ENCODE results near the gene RORB.

The RORB gene
- total RNA-seq = 0 to 5.0 (median 0.02) reads per million in 17 experiments

GRCh38 chr9:74496819-74497747 is at the start of gene RORB:
TSS of gene RORB (plus strand) at chr9:74497335. CDS start at chr9:74497977, 642 bp downstream.
- DNase-seq = peak in 3 of 4 experiments; percentile 5 to 38 (median 20)

GRCh38 chr9:74447451-74448193 is 49.5 kb upstream of the RORB start:
- no peak for DNase-seq

GRCh38 chr9:74449060-74449459 is 48.1 kb upstream of the RORB start:
- no peak for DNase-seq

GRCh38 chr9:74458832-74459231 is 38.3 kb upstream of the RORB start:
- no peak for DNase-seq

GRCh38 chr9:74463825-74464224 is 33.3 kb upstream of the RORB start:
- peak in 2 of 4 experiments; percentile 6 to 17 for DNase-seq

- no peak for DNase-seq
These were observed 18.5 kb upstream of the RORB start for GRCh38 chr9:74478606-74479005.

- no peak for DNase-seq
These were observed 17.4 kb upstream of the RORB start for GRCh38 chr9:74479711-74480110.

GRCh38 chr9:74487395-74487794 is 9.7 kb upstream of the RORB start:
- no peak for DNase-seq

GRCh38 chr9:74493512-74493911 is 3.6 kb upstream of the RORB start:
- no peak for DNase-seq

- DNase-seq = no peak
These were observed 2.6 kb upstream of the RORB start for GRCh38 chr9:74494490-74494889.

- no peak for DNase-seq
These were observed 729 bp upstream of the RORB start for GRCh38 chr9:74496406-74496805.

GRCh38 chr9:74497748-74498620 is 849 bp downstream of the RORB start:
- peak; percentile 4 to 35 (median 19) for DNase-seq

GRCh38 chr9:74498621-74499095 is 1.5 kb downstream of the RORB start:
- no peak for DNase-seq

- DNase-seq = no peak
These were observed 2.0 kb downstream of the RORB start for GRCh38 chr9:74499111-74499601.

GRCh38 chr9:74499770-74500583 is 2.8 kb downstream of the RORB start:
- no peak for DNase-seq

GRCh38 chr9:74500584-74500924 is 3.4 kb downstream of the RORB start:
- DNase-seq = no peak

- no peak for DNase-seq
These were observed 4.4 kb downstream of the RORB start for GRCh38 chr9:74501570-74501969.

GRCh38 chr9:74503219-74503618 is 6.1 kb downstream of the RORB start:
- no peak for DNase-seq

- no peak for DNase-seq
These were observed 6.5 kb downstream of the RORB start for GRCh38 chr9:74503666-74504065.

- DNase-seq = no peak
These were observed 14.2 kb downstream of the RORB start for GRCh38 chr9:74511333-74511732.

GRCh38 chr9:74512416-74512815 is 15.3 kb downstream of the RORB start:
- no peak for DNase-seq
